Suppressor macrophage treated with lipopolysaccharide for 1 hour (primary cell): ENCODE results near the gene ASIC3.
"Not testable (repeated sequence)": the region's sequence is repeated elsewhere in the genome, so short reads cannot be mapped to it uniquely, and the experiment has no call there.

ENCODE experiments used
- DNase-seq, 3 donors: peaks; one replicate each; pipeline ENCODE4 v3.0.0-alpha.2; 2020 to 2022

The ASIC3 gene

DNA sequence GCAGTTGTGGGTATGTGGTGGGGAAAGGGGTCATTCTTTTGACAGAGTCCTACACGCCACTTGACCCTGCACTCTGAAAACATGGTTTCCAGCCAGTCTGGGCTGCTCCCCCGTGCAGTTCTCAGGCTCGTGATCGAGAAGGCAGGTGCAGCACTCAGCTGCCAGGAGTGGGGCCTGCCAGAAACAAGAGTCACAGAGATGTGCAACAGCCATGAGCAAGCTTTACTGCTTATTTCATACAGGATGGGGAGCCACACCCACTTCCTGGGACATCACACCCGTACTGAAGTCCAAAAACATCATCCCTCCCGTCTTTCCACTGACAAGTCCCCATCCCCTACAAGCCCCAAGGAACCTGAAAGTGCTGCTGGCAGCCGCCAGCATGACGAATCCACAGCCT, 33.4 kb upstream of the ASIC3 start:
- DNase-seq = peak in 1 of 3 donors; percentile 19

DNA sequence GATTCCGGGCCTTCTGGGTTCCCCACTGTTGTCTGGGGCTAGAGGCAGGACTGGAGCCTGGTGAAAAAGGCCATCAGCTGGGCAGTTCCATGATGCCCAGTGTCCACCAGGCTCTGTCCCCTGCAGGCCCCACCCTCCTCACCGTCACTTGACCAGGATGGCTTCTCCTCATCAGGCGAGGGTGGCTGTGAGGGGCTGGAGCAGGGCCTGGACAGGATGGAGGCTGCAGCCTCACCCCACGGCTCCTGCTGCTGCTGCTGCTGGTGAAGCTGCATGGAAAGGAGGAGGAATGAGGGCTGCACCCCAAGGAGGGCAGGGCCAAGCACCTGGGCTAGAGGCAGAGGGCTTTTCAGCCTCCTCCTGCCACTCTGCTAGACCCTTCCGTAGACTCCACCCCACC, 32.4 kb upstream of the ASIC3 start:
- no peak for DNase-seq

GRCh38 chr7:151016505-151016904, 31.8 kb upstream of the ASIC3 start:
- DNase-seq = no peak

- DNase-seq = no peak
Measured at GRCh38 chr7:151016942-151017341, 31.4 kb upstream of the ASIC3 start.

DNA sequence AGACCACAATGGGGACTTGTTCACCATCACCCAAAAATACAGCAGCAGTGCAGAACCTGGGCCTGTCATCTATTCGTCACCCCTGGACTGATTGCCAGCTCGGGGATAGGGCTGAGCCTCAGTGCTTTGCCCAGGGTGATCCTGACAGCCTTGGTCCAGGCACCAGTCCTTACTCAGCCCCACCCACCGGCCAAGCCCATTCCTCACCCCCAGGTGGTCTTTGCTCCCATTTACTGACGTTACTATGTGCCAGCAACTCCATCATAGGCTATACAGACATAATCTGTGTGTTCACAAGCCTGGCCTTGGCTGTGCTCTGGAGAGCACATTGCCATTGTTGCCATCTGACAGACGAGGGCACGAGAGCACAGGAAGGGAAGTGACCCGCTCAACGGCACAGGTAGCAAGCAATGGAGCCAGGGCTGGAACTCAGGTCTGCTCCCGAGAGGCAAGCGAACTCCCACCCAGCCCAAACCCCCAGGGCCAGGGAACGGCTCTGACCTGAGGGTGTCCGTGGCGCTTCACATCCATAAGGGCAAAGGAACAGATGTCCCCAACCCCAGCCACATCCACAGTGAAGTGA, 30.9 kb upstream of the ASIC3 start:
- DNase-seq = no peak

DNA sequence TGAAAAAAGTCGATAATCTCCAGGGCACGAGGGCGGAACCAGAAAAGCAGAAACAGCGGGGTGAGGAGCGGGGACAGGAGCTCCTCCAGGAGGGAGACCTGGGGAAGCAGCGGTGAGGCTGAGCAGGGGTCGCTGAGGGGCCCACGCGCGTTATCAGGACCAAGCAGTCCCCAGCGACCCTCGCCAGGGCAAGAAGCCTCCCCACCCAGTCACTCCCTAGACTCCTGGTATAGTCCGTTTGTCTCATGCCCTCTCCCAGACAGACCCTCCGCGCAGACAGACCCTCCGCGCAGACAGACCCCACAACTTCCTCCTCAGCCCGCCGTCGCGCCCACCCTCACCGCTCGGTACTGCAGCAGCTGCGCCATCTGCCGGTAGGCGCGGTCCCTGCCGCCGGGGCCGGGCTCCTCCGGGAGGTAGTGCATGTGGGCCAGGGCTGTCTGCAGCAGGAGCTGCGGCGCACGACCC, 30.3 kb upstream of the ASIC3 start:
- peak; percentile 64 to 82 (median 68) for DNase-seq

GRCh38 chr7:151018421-151019129, 29.8 kb upstream of the ASIC3 start:
- peak in 1 of 3 donors; percentile 39 for DNase-seq

DNA sequence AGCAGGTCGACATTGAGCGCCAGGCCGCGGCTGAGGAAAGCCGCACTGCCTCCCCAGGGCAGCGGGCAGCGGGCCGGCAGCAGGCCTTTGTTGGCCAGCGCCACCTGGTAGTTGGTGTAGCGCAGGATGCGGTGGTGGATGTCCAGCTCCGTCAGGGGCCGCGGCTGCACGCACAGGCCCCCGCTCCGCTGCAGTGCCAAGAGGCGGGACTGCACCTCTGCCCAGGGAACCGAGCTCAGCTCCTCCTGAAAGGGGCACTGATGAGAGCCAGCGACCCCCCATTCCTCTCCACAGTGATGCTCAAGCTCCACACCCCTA, 29.2 kb upstream of the ASIC3 start:
- DNase-seq = no peak

GRCh38 chr7:151020231-151020630, 28.1 kb upstream of the ASIC3 start:
- no peak for DNase-seq

DNA sequence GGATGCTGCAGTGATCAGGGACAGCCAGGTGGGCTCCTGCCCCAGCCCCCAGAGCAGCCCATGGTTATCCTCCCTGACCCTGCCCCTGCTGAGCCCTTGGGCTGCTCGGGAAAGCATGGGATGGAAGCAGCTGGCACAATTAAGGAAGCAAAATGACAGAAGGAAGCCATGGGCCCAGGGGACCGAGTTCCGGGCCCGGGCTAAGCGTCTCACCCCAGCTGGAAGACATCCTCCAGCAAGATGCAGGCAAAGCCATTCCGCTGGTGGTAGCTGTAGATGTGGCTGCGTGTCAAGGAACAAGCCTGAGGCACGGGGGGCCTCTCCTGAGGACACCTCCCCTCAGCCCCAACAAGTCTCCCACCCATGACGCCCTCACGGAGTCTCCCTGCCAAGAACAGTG, 25.1 kb upstream of the ASIC3 start:
- no peak for DNase-seq

GRCh38 chr7:151024435-151025056, 23.8 kb upstream of the ASIC3 start, which contains the start of gene ATG9B:
Gene ATG9B, minus strand, starts transcription at chr7:151024494. Its CDS starts 71 bp downstream, at chr7:151024423.
- DNase-seq = no peak

DNA sequence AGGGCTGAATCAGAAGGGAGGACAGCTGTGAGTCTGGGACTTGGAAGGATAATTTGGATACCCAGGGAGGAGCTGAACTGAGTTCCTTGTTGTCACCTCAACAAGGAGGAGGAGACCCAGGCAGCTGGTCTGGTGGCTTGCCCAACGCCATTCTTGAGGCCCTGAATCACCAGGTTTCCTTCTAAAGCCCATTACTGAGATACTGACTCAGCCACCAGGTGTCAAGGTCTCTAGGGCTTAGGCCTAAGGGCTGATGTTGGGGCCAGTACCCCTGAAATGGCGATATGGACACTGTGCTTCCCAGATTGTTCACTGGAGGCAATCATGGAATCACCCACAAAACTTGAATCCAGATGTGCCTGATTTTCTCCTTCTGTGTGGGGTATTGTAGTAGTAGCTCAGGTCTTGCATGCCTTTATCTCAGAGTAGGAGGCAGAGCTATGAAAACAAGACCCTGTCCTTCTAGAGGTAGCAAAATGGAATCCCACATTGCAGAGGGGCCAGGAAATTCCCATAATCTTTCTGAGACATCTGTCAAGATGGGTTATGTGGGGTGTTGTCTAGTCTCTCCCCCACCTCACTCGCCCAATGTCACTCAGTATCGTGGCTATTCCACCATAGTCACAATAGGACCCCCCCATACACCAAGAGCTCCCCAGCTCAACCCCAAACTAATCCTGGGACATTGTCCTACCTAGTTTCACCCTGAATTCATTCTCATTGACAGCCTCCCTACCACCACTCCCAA, 22.2 kb upstream of the ASIC3 start:
- no peak for DNase-seq

DNA sequence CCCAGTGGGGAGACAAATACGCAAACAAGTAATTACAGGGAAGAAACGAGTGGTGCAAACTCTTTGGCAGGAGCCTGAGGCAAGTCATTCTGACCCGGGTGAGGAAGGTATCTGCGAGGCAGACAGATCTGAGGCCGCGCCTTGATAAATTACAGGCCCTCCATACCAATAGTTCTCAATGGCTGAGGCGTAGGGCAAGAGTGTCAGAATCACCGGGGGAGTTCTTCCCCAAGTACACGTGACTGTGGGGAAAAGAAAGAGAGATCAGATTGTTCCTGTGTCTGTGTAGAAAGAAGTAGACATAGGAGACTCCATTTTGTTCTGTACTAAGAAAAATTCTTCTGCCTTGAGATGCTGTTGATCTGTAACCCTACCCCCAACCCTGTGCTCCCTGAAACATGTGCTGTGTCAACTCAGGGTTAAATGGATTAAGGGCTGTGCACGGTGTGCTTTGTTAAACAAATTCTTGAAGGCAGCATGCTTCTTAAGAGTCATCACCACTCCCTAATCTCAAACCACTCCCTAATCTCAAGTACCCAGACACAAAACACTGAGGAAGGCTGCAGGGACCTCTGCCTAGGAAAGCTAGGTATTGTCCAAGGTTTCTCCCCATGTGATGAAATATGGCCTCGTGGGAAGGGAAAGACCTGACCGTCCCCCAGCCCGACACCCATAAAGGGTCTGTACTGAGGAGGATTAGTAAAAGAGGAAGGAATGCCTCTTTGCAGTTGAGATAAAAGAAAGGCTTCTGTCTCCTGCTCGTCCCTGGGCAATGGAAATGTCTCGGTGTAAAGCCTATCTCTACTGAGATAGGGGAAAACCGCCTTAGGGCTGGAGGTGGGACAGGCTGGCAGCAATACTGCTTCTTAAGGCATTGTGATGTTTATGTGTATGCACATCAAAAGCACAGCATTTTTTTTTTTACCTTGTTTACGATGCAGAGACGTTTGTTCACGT, 21.3 kb upstream of the ASIC3 start:
- not testable (repeated sequence) for DNase-seq

- DNase-seq = not testable (repeated sequence)
Measured at GRCh38 chr7:151027728-151028130, 20.6 kb upstream of the ASIC3 start.

- peak; percentile 98 to 99 (median 98) for DNase-seq
Measured at GRCh38 chr7:151028131-151028947, 20.0 kb upstream of the ASIC3 start, which contains the start of gene ABCB8. Gene ABCB8, plus strand, starts transcription at chr7:151028450. Its CDS starts 66 bp downstream, at chr7:151028516.

GRCh38 chr7:151028948-151029501, 19.3 kb upstream of the ASIC3 start:
- no peak for DNase-seq

DNA sequence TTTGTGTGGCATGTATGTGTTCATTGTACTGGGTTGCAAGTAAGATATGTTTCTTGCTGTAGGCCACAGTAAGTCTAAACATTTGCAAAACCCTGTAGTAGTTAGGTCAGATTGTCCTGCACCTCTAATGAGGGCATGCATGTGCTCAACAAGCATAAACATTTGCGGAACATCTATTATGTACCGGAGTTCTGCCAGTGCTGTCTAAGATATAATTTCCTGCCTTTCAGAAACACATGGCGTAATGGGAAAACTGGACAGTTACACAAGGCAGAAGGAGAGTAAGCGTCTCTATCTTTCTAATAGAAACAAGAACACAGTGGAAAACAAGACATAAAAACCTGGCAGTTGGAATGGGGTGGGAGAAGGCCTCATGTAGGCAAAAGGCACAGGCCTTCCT, 17.3 kb upstream of the ASIC3 start:
- no peak for DNase-seq

- peak; percentile 42 to 65 (median 48) for DNase-seq
Measured at GRCh38 chr7:151032936-151033863, 15.1 kb upstream of the ASIC3 start.

DNA sequence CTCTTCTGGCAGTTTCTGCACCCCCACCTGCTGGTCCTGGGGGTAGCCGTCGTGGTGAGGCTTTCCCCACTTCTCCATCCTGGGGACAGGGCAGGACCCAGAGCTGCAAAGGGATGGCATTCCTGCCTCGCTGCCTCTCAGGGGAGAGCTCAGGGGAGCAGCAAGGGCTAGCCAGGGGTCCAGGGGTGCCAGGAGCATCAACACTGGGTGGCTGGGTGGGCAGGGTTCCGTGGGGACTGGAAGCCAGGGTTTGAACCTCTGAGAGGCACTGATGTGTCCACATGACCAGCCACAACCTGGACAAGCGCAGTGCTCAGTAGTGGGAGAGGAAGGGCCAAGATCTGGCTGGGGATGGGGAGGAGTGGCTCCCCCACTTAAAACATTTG, 14.5 kb upstream of the ASIC3 start:
- no peak for DNase-seq
